Esophagus squamous epithelium (tissue), 5 donors: Measurements from ENCODE around the gene PLCZ1. TPM values are rescaled to one million over a fixed set of nuclear protein-coding genes. Genes with fewer than 3 reads are reported as not detected.

Experiments used
- DNase-seq: peaks from one replicate; lab custom pipeline; 2025; lab: John Stamatoyannopoulos, UW
- H3K27ac ChIP-seq, 4 donors: fragments of 200-600 bp; sonication (generic); one replicate each; pipeline ENCODE4 v1.5.1; 2016 to 2019; ENCODE audit warnings: mild to moderate bottlenecking in 1 of 4
- H3K27me3 ChIP-seq, 4 donors: fragments of 200-600 bp; sonication (generic); 1 replicate in 3 of 4; 2 replicates in 1 of 4; pipeline versions ENCODE4 v1.5.1 to v1.6.0; 2017 to 2021; ENCODE audit warnings: antibody characterized with exemption in 1 of 4
- H3K36me3 ChIP-seq, 3 donors: fragments of 200-600 bp; sonication (generic); one replicate each; pipeline ENCODE4 v1.5.1; 2016 to 2019
- H3K4me1 ChIP-seq, 3 donors: fragments of 200-600 bp; sonication (generic); one replicate each; pipeline ENCODE4 v1.5.1; 2017 to 2019
- H3K4me3 ChIP-seq, 4 donors: fragments of 200-600 bp; sonication (generic); 1 replicate in 3 of 4; 2 replicates in 1 of 4; pipeline ENCODE4 v1.5.1; 2016 to 2019; ENCODE audit warnings: mild to moderate bottlenecking in 2 of 4, moderate library complexity in 1 of 4
- H3K9me3 ChIP-seq, 3 donors: fragments of 200-600 bp; sonication (generic); one replicate each; pipeline ENCODE4 v1.5.1; 2016 to 2019
- POLR2A ChIP-seq, 4 donors: fragments of 450-650 bp; IDR thresholded peaks; one replicate each; pipeline ENCODE4 v1.6.1; 2017; ENCODE audit warnings: antibody characterized with exemption in 4 of 4, mild to moderate bottlenecking in 4 of 4, moderate library complexity in 3 of 4
- WGBS, 2 donors: methylation state at CpG; one replicate each; pipeline ENCODE4 v1.1.5; 2018; 5-methylcytosine and 5-hydroxymethylcytosine counted together
- intact Hi-C: fragments of 100-400 bp; cut with DNase I; formaldehyde crosslinking; loops from one replicate; pipeline ENCODE4 v1.15.0; 2022
- total RNA-seq, 4 donors: library from RNA; depleted of rRNA; stranded (reverse); fragments of >200 nt; gene quantifications; one replicate each; pipeline ENCODE4 v1.1.0, GENCODE V29; 2016
- TF ChIP-seq, protein P1 (sequence below), 6 experiments: fragments of 450-650 bp in 4 of 6; fragments of 200-600 bp in 2 of 6; sonication (generic) in 2 of 6; IDR thresholded peaks; one replicate each; pipeline ENCODE4 v1.5.1; 2016 to 2019; ENCODE audit warnings: antibody characterized with exemption in 6 of 6, mild to moderate bottlenecking in 4 of 6, moderate library complexity in 4 of 6
- donor health status: DM: yes; HTN: yes; CAD: no.

The PLCZ1 gene
- total RNA-seq, 4 donors from 2014 or later = not detected

DNA sequence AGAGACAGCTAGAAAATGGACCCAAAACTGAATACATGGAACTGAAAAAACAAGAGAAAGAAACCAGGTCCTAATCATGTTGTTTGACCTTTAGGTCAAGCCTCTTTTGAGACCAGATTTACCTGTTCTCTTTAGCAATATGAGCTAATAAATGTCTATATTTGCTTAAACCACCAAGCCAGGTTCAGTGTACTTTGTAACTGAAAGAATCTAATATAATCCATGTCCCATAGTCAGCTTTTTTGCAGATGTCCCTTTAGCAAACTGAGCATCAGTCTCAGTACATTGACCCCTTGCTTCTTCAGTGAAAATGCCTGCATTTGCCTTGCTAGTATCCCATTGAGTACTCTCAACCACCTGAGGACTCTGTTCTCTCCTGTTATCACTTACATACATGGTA, 61.7 kb downstream of the PLCZ1 start:
- DNase-seq = no peak
- TF ChIP-seq, protein P1, sequence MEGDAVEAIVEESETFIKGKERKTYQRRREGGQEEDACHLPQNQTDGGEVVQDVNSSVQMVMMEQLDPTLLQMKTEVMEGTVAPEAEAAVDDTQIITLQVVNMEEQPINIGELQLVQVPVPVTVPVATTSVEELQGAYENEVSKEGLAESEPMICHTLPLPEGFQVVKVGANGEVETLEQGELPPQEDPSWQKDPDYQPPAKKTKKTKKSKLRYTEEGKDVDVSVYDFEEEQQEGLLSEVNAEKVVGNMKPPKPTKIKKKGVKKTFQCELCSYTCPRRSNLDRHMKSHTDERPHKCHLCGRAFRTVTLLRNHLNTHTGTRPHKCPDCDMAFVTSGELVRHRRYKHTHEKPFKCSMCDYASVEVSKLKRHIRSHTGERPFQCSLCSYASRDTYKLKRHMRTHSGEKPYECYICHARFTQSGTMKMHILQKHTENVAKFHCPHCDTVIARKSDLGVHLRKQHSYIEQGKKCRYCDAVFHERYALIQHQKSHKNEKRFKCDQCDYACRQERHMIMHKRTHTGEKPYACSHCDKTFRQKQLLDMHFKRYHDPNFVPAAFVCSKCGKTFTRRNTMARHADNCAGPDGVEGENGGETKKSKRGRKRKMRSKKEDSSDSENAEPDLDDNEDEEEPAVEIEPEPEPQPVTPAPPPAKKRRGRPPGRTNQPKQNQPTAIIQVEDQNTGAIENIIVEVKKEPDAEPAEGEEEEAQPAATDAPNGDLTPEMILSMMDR (IDR thresholded peaks at IDR 0.05) = no peak
- no peak for TF ChIP-seq POLR2A (IDR thresholded peaks at IDR 0.05)
- Histone ChIP-seq H3K4me1 (no peaks in the 10 kb centered on the region), H3K9me3 (no peaks in the 10 kb centered on the region), H3K27ac (no peak overlapping the region), H3K27me3 (no peaks in the 10 kb centered on the region), H3K36me3 (no peaks in the 10 kb centered on the region), H3K4me3 (no peak overlapping the region)
- intact Hi-C loops = no loop called here

DNA sequence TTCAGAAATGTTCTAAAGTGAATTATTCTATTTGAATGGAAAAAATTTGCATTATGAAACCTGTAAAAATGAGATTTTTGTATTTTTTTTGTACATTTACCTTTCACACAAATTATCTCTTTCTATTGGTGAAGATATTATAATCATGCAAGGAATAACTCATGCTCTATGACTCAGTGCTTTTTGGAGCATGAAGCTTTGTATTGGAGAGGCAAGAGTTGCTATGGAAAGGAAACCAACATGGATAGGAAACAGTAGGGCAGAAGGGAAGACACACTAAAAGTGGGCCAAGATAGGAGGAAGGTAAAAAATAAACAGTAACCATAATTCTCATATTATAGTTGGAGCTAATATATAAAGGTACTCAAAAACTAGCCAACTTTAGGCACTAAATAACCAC, 79.0 kb downstream of the PLCZ1 start:
- no peaks in the 10 kb centered on the region for H3K27me3 ChIP-seq
- no peak overlapping the region for H3K27ac ChIP-seq
- no peak overlapping the region for H3K4me3 ChIP-seq
- TF ChIP-seq POLR2A (IDR thresholded peaks at IDR 0.05) = no peak
- TF ChIP-seq, protein P1 (IDR thresholded peaks at IDR 0.05) = no peak
- intact Hi-C loops = no loop called here
- H3K4me1 ChIP-seq = no peaks in the 10 kb centered on the region
- H3K36me3 ChIP-seq = no peaks in the 10 kb centered on the region
- DNase-seq = no peak
- H3K9me3 ChIP-seq = no peaks in the 10 kb centered on the region

DNA sequence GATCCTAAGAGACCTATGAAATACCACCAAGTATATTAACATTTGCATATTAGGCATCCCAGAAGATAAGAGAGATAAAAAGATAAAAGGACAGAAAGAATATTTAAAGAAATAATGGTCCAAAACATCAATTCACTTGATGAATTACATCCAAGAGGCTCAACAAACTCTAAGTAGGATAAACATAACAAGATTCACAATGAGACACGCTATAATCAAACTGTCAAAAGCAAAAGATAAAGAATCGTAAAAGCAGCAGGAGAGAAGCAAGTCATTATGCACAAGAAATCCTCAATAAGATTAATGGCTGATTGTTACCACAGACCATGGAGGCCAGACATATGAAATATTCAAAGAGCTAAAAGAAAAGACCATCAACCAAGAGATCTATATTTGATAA, 79.6 kb downstream of the PLCZ1 start:
- Histone ChIP-seq H3K27ac (no peak overlapping the region), H3K27me3 (no peaks in the 10 kb centered on the region), H3K4me3 (no peak overlapping the region), H3K9me3 (no peaks in the 10 kb centered on the region), H3K36me3 (no peaks in the 10 kb centered on the region), H3K4me1 (no peaks in the 10 kb centered on the region)
- TF ChIP-seq, protein P1 (IDR thresholded peaks at IDR 0.05) = no peak
- TF ChIP-seq POLR2A (IDR thresholded peaks at IDR 0.05) = no peak
- DNase-seq = no peak
- WGBS, 2 donors = 64 to 75% methylated on average over 2 of the region's 2 CpGs
- intact Hi-C loops = no loop called here

DNA sequence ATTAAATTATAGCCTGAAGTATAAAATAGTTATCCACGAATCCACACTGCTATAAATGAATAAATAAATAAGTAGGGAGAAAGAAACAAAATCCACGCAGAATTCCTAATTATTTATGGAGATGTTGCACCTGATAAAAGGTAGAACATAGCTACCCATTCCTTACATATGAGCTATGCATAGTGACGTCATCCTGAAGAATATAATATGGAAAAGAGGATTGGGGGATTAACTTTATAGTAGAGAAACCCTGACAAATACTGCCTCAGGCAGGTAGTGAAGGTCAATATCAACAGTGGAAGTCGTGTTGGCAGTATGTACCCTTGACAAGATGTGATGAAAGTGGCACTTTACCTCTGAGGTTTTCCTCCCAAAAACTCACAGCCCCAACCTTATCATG, 82.5 kb downstream of the PLCZ1 start:
- no peaks in the 10 kb centered on the region for H3K36me3 ChIP-seq
- TF ChIP-seq, protein P1 (IDR thresholded peaks at IDR 0.05) = no peak
- no peak for TF ChIP-seq POLR2A (IDR thresholded peaks at IDR 0.05)
- H3K4me1 ChIP-seq = no peaks in the 10 kb centered on the region
- WGBS, 2 donors = 71 to 74% methylated on average over 4 of the region's 4 CpGs
- no peaks in the 10 kb centered on the region for H3K27me3 ChIP-seq
- intact Hi-C loops = no loop called here
- H3K27ac ChIP-seq = no peak overlapping the region
- H3K4me3 ChIP-seq = no peak overlapping the region
- DNase-seq = no peak
- H3K9me3 ChIP-seq = no peaks in the 10 kb centered on the region

DNA sequence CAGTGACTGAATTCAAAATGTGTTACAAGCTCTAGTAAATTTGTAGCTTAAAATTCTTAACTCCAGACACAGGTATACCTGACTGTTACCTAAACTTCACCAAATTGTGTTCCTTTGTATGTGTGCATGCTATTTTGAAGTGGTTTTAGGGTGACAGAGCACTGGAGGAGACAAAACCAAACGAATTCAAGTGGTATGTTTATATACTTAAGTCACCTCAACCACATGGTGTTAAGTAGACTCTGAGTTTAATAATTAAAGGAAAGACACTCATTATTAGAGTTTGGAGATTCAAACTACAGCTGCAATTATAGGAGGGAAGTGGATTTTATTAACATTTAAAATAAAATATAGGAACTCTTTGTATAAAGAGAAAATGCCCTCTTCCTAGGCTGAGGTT, 84.3 kb downstream of the PLCZ1 start:
- TF ChIP-seq POLR2A (IDR thresholded peaks at IDR 0.05) = no peak
- TF ChIP-seq, protein P1 (IDR thresholded peaks at IDR 0.05) = no peak
- intact Hi-C loops = no loop called here
- no peaks in the 10 kb centered on the region for H3K9me3 ChIP-seq

More for the DNA sequence above, 84.3 kb downstream of the PLCZ1 start:
- Histone ChIP-seq H3K4me1 (no peaks in the 10 kb centered on the region), H3K36me3 (no peaks in the 10 kb centered on the region), H3K27me3 (no peaks in the 10 kb centered on the region), H3K27ac (no peak overlapping the region), H3K4me3 (no peak overlapping the region)
- no peak for DNase-seq
- 20 to 27% methylated on average over 1 of the region's 1 CpG for WGBS, 2 donors
